ENCODE measurements around the gene PPP2R5E.
"Not testable (repeated sequence)": the region's sequence is repeated elsewhere in the genome, so short reads cannot be mapped to it uniquely, and the experiment has no call there.

PPP2R5E gene

DNA sequence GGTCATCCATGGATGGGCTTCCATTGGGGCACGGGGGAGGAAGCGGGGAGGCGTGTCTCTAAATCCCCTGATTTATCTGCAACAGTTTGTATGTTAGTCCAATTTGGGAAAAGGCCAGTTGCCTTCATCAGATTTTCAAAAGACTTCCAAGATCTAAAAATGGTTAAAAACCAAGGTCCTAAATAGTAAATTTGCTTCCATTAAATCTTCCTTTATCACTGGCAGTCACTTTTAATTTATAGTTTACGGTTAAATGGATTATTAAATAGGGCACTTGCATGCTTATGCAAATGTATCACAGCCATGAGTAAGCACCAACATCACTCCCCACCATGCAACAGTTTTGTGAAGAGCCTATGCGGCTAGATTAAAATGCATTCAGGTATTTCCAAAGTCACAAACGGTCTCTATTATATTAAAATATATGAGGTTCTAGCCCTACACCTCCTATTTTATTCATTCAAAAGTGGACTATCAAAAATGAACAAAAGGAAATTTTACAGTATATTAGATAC, 116.3 kb downstream of the PPP2R5E start:
- DNase-seq = no peak

DNA sequence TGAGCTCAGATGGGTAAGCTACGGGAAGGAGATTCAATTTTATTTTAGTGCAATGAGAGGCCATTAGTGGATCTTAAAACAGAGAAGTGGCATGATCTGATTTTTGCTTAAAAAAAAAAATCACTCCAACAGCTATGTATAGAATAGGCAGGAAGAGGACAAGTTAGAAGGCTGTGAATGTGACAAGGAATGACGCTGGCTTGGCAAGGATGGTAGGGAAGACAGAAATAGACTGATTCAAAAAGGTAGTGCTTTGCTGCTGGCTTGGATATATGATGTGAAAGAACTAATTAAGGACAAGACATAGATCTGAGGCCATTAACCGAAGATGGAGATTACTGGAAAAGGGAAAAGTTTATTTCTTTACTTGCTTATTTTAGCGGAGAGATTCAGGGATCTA, 119.3 kb downstream of the PPP2R5E start:
- no peak for DNase-seq

DNA sequence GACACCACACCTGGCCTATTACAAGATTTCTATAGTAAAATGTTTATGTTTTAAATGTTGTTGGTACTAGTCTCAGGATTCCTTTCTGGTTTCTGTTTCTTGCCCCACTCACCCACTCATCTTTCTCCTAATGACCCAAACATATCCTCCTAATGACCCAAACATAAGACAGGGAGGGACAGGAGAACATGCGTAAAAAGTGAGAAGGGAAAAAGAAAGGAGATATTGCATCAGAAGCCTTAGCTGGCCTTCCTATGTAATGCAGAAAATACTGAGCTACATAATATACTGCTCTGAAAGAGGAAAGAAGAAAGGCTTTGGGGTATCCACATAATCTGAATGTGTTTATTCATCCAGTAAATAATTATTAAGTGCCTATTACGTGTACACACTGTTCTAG, 119.8 kb downstream of the PPP2R5E start:
- no peak for DNase-seq

DNA sequence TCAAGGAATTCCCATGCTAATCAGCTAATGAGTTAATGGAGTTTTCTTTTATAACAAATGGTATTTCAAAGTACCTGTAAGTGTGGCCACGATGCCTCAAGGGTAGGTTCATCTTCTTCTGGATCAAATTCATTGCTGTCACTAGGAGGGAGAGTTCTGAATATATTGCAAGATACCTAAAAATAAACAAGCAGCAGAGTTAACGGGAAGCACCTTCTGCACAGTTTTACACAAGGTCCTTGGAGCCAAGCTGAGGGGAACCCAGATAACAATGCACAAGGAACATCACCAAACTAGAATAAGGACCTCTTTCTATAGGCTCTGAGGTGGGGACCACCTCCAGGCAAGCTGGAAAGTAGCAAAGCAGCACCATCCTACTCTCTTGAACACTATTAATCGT, 121.3 kb downstream of the PPP2R5E start:
- no peak for DNase-seq

DNA sequence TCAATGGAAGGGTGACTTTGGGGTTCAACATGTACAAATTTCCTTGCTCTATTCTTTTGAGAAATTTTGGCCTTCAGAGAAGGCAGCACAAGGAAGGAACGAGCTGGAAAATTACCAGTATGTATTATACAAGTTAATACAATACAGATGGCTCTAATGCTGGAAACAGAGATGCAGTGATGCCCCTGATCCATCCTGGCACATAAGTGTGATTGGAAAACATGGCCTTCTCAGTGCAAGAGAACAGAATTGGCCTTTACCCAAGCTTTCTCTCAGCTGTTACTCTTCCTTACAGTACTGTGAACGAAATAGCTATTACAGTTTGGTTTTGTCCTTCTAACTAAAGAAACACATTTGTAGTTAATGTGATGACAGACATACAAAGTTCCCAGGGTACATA, 122.0 kb downstream of the PPP2R5E start:
- DNase-seq = no peak

DNA sequence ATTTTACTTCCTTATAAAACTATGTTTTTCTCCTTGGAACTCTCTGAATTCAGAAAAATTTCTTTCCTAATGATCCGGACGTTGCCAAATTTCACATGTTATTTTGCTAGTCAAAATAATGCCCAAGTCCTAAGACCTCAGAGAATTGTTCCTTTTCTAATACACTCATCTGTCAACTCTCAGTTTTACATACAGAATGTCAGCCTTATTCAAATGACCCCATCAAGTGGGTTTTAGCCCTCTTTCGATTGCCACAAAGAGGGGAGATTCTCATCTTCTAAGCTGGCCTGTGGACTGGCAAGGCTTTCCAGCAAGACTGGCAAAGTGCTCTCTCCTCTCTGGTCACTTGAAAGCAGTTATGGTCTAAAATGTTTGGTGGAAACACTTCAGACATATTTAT, 125.2 kb downstream of the PPP2R5E start:
- DNase-seq = no peak

DNA sequence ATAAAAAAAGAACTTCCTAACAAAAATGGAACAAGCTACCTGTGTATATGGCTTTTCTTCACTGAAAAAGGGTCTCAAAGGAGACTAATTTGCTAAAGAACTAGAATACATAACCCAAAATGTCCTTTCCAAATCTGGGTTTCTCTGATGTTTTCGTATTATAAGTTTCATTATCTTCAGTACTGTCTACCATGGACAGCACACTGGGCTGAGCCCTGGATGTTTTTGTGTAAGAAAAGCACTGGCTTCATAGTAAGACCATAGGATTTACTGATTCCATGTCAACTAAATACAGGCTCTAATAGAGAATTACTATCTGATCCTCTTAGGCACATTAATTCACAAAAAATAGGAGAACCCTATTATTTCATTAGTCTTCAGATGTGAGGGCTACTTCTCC, 130.2 kb downstream of the PPP2R5E start:
- DNase-seq = no peak

DNA sequence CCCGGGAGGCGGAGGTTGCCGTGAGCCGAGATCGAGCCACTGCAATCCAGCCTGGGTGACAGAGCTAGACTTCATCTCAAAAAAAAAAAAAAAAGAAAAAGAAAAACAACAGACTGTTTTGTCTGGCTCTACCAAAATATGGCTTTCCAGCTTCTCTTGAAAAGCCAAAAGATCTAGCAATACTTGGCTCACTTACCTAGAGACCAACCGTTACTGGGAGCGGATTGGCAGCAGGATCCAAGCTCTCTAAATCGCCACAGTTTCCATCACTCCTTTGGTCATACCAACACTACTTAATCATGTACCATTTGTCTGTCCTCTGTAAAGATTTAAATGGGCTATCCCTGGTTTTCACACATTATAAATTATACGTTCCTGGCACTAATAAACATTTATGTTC, 136.8 kb downstream of the PPP2R5E start:
- DNase-seq = no peak

DNA sequence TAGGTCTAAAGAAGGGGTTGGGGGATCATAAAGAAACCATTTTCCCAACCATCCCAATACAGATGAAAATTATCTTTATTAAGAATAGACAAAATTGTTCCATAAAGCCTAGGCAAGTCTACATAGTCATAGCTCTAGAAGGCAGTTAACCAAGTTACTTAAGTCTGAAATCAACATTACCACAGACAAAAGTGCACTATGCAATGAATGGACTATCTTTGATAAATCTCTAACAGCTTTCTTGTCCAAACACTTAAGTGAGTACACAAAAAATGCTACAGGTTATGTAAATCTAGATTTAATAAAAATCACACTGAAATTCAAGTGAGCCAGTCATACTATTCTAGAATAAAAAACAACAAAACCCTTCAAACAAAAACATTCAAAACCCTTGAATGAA, 137.5 kb downstream of the PPP2R5E start:
- DNase-seq = no peak

DNA sequence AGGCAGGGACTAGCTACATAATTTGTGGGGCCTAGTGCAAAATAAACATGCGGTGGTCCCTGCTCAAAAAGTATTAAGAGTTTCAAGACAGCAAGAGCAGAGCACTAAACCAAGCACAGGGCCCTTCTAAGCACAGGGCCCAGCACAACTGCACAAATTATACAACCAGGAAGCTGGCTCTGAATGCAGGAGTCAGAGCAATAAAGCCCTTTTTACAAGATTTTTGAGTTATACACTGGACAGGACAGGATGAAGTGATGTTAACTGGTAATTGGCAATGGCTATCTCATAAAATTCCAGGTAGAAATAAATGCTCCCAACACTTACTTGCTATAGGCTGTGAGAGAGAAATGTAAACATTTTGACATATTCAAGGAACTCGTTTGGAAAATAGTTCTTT, 138.3 kb downstream of the PPP2R5E start:
- DNase-seq = no peak

DNA sequence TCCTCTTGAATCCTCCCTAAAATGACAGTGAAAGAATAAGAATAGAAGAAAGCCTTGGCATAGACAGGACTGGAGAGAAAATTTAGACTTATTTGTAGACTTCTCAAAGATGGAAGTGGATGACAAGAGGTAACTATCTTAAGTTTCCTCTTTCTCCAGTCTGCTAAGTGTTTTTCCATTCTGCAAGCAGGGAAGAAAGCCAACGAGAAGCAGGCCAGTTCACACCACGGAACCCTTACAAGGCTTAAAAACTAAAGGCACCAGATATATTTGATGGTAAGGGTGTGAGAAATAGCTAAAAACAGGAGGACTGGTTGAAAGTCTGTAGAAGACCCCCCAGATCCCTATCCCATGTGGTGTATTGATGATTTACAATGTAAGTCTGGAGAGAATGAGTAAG, 141.5 kb downstream of the PPP2R5E start:
- no peak for DNase-seq

DNA sequence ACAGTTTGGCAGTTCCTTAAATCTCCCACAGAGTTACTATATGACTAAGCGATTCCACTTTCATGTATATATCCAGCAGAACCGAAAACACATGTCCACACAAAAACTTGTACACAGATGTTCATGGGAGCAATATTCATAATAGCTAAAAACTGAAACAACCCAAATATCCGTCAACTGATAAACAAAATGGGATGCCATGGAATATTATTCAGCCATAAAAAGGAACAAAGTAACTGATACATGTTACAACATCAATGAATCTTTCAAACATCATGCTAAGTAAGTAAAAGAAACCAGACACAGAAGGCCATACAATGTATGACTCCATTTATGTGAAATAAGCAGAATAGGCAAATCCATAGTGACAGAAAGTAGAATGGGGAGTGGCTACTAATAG, 144.2 kb downstream of the PPP2R5E start:
- DNase-seq = no peak

DNA sequence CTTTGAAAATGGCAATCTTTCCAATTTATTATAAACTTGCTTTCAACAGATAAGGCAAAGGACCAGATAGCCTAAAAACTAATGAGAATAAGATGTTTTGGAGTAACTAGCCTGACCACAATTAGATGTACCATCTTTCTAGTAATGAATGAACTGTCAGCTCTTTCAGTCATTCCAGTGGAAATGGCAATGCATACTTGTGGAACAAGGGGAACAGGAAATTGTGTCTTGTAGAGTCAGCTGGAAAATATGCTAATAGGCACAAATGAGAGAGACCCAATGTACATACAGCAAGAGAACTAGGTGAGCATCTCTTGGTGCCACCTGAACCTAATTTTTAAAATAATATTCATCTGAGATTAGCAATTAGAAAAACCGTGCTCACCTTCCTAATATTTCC, 148.3 kb downstream of the PPP2R5E start:
- DNase-seq = no peak

DNA sequence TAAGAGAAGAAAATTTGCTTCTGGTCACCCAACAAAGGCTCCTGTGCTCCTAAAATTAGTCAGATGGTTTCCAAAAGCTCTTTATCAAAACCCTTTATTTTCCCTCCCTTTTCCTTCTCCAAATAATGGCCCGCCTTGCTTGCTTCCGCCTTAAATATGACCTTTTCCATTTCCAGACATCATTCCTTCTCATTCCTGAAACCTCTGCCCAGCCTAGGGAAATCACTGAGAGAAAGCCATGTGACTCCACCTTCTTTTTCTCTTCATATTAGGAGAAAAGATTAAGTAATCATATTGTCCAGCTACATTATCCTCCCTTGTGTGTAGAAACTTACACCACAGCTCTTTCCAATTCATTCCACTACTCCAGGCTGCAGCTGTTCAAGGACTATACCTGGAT, 148.7 kb downstream of the PPP2R5E start:
- DNase-seq = no peak

DNA sequence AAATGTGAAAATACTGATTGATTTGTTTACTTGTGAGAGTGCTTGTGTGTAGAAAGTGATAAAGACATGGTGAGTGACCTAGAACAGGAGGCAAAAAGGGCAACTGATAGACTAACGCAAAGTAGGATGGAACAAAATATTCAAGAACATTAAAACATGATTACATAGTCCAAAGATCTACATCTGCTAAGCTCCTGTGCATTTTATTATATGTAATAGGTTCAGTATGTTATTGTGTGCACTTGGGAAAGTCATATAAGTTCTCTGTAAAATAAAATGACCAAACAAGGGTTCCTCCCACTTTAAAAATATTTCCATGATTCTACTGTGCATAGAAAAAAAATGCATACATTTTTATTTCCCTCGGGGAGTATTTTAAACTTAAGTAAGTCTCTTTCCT, 150.2 kb downstream of the PPP2R5E start:
- no peak for DNase-seq

DNA sequence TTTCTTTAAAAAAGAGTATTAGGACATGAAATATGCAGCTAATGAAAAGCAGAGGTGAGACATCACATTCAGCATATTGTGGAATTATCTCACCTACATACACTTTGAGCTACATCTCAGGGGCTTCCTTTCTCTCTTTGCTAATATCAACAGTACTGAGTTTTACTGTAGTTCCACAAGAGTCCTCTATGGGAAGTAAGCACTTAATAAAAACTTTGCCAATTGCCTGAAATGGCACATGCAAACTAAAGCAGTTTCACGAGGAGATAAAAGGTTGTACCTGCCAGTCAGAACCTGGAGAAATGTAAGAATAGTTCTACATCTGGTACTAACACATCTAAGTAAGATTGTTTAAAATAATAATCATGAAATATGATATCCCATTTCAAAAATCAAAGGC, 150.9 kb downstream of the PPP2R5E start:
- DNase-seq = no peak

DNA sequence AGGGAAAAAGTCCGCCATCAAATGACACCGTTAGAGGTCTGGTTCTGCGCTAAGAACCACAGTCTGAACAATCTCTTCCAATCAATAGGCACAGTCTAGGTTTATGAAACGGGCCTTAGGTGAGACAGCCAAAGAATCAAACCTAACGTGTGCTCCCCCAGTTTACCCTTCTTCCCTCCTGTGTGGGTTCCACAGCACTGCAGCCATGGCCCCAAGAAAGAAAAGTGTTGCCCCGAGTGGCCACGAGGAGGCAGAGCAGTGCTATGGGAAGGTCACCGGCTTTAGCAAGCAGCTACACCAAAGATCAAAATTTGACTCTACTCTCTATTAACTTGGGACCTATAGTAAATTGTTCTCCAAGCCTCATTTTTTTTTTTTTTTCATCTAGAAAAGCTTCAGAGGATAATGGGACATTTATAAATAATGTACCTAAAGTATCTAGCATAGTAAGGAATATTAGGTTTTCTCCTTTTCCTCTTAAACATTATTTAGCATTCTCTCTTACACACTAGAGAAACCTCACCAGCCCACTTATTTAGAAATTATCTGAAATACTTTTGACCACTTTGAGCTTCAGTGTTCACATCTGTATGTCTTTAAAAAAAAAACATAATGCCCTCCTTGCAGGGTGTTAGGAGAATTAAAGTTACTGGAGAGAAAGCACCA, 154.3 kb downstream of the PPP2R5E start:
- peak; percentile 10 for DNase-seq

DNA sequence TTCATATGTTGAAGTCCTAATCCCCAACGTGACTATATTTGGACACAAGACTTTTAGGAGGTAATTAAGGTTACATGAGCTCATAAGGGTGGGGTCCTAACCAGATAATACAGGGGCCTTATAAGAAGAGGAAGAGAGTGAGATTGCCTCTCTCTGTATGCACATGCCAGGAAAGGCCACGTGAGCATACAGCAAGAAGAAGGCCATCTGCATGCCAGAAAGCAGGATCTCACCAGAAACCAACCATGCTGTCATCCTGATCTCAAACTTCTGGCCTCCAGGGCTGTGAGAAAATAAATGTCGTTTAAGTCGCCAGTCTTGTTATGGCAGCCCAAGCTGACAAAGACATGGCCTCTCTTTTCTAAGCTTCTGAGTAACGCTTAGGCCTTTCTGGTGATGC, 155.5 kb downstream of the PPP2R5E start:
- DNase-seq = no peak

DNA sequence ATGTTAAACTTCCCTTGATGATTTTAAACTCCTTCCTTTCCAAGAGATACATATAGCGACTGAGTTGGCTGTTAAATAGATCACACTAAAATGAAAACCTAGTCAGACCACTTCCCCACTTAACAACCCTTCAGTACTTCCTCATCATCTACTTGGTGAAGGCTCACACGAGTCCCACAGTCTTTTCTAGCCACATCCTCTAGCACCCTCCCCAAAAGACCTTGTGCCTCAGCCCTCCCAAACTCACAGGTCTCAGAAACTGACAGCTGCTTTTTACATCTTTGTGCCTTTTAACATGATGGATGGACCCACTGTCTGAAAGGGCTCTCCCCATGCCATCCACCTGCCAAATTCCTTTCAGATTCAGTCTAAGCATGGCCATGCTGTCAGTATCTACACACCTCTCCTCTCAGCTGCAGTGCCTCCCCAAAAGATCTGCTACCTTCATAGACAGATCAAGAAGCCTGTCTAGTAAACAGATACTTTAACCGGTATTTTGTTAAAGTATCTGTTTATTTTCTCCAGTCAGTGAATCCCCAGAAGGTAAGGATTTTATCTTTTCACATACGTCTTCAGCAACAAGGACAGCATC, 159.3 kb downstream of the PPP2R5E start:
- DNase-seq = no peak

DNA sequence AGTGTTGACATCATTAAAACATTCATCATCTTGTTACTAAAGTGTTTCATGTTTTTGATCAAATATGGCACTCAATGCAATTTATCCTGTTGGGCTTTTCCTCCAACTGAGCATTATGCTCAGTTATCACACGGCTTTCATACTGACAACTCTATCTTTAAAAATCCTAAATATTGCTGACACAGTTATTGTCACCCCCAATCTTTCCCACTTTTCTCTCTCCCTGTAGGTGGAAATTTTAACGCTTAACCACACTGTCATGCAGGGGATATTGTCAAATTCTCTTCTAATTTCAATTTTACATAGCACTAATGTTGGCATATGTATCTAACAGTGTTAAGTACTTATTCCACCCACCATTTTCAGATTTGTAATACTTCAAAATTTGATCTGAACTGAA, 164.7 kb downstream of the PPP2R5E start:
- no peak for DNase-seq

DNA sequence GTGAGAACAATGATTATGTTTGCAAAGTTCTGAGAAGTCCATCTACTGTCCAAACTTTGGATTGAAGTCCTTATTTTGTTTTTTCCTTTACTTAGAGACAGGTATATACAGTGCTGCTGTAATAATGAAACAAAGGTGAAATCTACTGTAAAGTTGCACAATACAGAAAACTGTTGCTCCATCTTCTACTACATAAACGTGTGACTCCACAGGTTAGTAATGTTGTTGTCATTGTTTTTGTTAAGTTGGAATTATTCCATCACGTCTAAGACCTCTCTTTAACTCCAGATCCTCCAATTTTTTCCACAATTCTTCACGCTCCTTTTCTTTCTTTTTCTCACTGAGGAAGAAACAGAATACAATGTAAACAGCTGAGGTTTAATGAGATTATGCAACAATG, 167.4 kb downstream of the PPP2R5E start:
- DNase-seq = no peak

DNA sequence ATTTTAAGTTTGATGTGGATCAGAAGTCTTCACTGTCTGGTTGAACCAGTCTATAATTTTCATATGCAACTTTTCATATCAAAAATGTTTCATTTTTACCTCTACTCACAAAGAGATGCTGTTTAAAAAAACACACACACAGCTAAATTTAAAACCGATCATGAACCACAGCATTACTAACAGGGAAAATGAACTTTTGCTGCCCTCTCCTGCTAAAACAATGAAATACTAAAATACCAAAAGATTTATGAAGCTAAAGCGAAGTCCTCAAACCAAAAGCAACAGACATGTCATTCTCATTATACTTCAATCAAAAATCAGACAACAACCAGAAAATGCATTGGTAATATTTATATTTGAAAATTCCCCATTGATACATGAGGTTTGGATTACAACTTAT, 171.6 kb downstream of the PPP2R5E start:
- DNase-seq = not testable (repeated sequence)

DNA sequence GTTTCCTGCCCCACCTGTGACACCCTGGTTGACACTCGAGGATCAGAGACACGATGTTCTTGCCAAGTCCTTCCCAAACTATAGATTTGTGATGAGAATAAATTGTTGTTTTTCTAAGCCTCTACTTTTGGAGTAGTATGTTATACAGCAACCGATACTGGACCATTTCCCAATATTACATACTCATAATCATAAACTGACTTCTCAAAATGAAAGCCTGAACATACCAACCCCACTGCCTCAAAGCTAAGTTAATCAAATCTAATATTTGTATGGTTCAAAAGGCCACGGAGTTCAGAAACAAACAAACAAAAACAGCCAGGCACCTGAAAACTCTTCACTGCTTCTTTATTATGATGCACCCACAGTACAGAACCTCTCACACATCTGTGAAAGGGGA, 172.1 kb downstream of the PPP2R5E start:
- no peak for DNase-seq

DNA sequence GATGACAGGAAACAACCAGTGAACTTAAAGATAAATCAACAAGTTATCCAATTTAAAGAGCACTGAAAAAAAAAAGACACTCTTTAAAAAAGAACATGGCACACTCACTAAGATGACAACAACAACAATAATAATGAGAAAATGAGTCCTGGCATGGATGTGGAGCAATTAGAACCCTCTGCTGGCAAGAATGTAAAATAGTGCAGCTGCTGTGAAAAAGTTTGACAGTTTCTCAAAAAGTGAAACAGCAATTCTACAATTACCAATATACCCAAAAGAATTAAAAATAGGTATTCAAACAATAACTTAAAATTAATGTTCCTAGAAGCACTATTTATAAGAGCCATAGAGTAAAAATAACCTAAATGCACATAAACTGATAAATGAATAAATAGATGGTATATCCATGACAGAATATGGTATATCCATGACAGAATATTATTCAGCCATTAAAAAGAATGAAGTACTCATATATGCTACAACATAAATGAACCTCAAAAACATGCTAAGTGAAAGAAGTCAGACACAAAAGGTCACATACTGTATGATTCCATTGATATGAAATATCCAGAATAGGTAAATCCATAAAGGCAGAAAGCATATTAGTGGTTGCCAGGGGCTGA, 175.3 kb downstream of the PPP2R5E start:
- DNase-seq = no peak

DNA sequence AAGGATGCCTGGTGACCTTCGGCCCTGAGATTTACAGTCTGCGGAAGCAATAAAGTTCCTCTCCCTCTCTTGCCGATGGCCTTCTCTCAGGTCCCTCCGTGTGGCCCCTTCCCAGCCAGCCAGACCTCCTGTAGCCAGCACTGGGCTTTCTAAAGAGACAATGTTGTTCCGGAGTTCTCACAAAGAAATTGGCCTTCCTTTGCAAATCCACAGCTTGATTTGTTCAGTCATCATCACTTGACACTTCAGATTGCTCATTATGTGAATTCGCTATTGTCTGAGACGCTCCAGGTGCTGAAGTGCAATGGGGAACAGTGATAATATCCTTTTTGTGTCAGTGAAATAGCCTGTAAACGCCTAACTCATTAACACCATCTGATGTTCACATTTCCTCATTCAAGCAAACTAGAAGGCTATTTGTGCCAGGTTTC, 180.8 kb downstream of the PPP2R5E start:
- no peak for DNase-seq

Measured in NCI-H2171 (cell line).